ENCODE data around the gene GPR183. TPM values are rescaled to one million over a fixed set of nuclear protein-coding genes. Genes with fewer than 3 reads are reported as not detected.

Gene GPR183
- total RNA-seq, 2 donors from 2014 or later: 19.6 to 24.5 TPM

DNA sequence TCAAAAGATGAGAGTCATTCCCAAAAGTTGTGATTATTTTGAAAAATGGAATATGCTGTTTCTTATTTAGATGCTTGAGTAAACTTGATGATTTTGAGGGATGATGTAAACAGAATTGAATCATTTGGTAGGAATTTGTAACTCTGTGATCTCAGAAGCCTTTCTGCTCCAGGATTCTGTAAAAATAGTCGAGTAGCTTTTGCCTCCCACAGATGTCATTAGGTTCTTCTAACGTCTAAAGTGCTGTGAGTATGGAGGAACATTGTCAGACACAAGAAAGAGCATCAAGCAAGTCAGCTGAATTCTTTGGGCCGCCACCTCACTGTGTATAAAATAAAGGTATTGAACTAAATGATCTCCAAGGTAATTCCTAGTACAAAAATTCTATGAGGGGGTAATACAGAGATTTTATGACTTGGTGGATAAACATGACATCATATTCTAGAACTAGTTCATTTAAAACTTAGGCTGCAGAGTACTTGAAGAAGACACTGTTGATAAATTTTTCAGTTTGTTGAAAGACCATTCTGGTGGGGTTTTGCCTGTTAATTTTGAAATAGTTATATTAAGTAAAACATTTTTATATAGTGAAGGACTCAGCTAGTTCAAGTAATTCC, 1.4 kb upstream of the GPR183 start:
- DNase-seq (ENCODE audit: low spot score) (no peak), ATAC-seq (ENCODE audit: insufficient number of reproducible peaks, low FRiP score, low read depth) (no peak)
- peaks cover 23 to 26% of the 10 kb centered on the region in 2 donors for H3K4me1 ChIP-seq (ENCODE audit: control insufficient read depth in 1 of 2, low read depth in 2 of 2)
- TF ChIP-seq CTCF (IDR thresholded peaks at IDR 0.05): no peak
- no peak overlapping the region for H3K4me3 ChIP-seq
- H3K27me3 ChIP-seq (replicated peaks; ENCODE audit: insufficient read depth): no peaks in the 10 kb centered on the region
- peak overlapping the region; percentile 56 to 79 for H3K27ac ChIP-seq
- H3K9me3 ChIP-seq: no peaks in the 10 kb centered on the region
- no peaks in the 10 kb centered on the region for H3K36me3 ChIP-seq

GRCh38 chr13:99307648-99308339, 595 bp upstream of the GPR183 start:
- Histone ChIP-seq H3K27ac (peak overlapping the region; percentile 56 to 79), H3K27me3 (replicated peaks; ENCODE audit: insufficient read depth) (no peaks in the 10 kb centered on the region), H3K4me3 (peak overlapping the region; percentile 58), H3K9me3 (no peaks in the 10 kb centered on the region), H3K4me1 (ENCODE audit: control insufficient read depth in 1 of 2, low read depth in 2 of 2) (peaks cover 23 to 26% of the 10 kb centered on the region in 2 donors), H3K36me3 (no peaks in the 10 kb centered on the region)
- no peak for DNase-seq (ENCODE audit: low spot score)
- no peak for TF ChIP-seq CTCF (IDR thresholded peaks at IDR 0.05)
- no peak for ATAC-seq (ENCODE audit: insufficient number of reproducible peaks, low FRiP score, low read depth)

DNA sequence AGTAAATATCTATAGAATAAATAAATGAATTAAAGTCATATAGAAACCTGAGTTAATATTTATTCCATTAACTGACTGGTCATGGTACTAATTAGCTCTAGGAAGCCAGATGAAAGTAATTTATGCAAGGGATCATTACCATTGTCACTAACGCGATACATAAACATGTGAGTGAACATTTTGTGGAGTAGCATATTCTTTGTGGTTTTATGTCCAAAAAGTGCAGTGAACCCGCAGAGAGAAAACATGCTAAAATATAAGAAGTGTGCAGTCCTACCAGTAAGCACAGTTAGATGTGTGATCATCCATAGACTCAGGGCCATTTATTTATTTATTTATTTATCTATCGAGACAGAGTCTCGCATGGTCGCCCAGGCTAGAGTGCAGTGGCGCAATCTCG, 1.6 kb downstream of the GPR183 start:
- no peak for ATAC-seq (ENCODE audit: insufficient number of reproducible peaks, low FRiP score, low read depth)
- H3K4me1 ChIP-seq (ENCODE audit: control insufficient read depth in 1 of 2, low read depth in 2 of 2): peaks cover 23 to 26% of the 10 kb centered on the region in 2 donors
- peak overlapping the region in 1 of 2 donors; percentile 79 for H3K27ac ChIP-seq

GRCh38 chr13:99305158-99305557, 2.0 kb downstream of the GPR183 start:
- Histone ChIP-seq H3K36me3 (no peaks in the 10 kb centered on the region), H3K4me1 (ENCODE audit: control insufficient read depth in 1 of 2, low read depth in 2 of 2) (peaks cover 21 to 26% of the 10 kb centered on the region in 2 donors), H3K4me3 (peak overlapping the region; percentile 58), H3K9me3 (no peaks in the 10 kb centered on the region), H3K27ac (no peak overlapping the region), H3K27me3 (replicated peaks; ENCODE audit: insufficient read depth) (no peaks in the 10 kb centered on the region)
- TF ChIP-seq CTCF (IDR thresholded peaks at IDR 0.05): no peak
- no peak for DNase-seq (ENCODE audit: low spot score)
- ATAC-seq (ENCODE audit: insufficient number of reproducible peaks, low FRiP score, low read depth): no peak

More for the DNA sequence above, 1.6 kb downstream of the GPR183 start:
- no peak for TF ChIP-seq CTCF (IDR thresholded peaks at IDR 0.05)
- no peaks in the 10 kb centered on the region for H3K27me3 ChIP-seq (replicated peaks; ENCODE audit: insufficient read depth)
- DNase-seq (ENCODE audit: low spot score): no peak
- no peaks in the 10 kb centered on the region for H3K36me3 ChIP-seq
- H3K4me3 ChIP-seq: peak overlapping the region; percentile 58
- no peaks in the 10 kb centered on the region for H3K9me3 ChIP-seq

GRCh38 chr13:99304541-99304940, 2.7 kb downstream of the GPR183 start:
- DNase-seq (ENCODE audit: low spot score) (no peak), ATAC-seq (ENCODE audit: insufficient number of reproducible peaks, low FRiP score, low read depth) (no peak)
- TF ChIP-seq CTCF (IDR thresholded peaks at IDR 0.05): no peak
- H3K36me3 ChIP-seq: no peaks in the 10 kb centered on the region
- H3K27ac ChIP-seq: no peak overlapping the region
- H3K27me3 ChIP-seq (replicated peaks; ENCODE audit: insufficient read depth): no peaks in the 10 kb centered on the region
- peak overlapping the region; percentile 58 for H3K4me3 ChIP-seq
- peaks cover 20 to 26% of the 10 kb centered on the region in 2 donors for H3K4me1 ChIP-seq (ENCODE audit: control insufficient read depth in 1 of 2, low read depth in 2 of 2)
- H3K9me3 ChIP-seq: no peaks in the 10 kb centered on the region

Data from thoracic aorta (tissue), 2 donors.